DMS153 treated with DMSO at 0.1 percent for 48 hours (cell line): Measurements from ENCODE around the gene ADGRV1.
"Not testable (repeated sequence)": the region's sequence is repeated elsewhere in the genome, so short reads cannot be mapped to it uniquely, and the experiment has no call there.

Source experiments
- DNase-seq: peaks from one replicate; lab custom pipeline; 2025; ENCODE audit not compliant: unreplicated experiment; lab: John Stamatoyannopoulos, UW

The ADGRV1 gene

DNA sequence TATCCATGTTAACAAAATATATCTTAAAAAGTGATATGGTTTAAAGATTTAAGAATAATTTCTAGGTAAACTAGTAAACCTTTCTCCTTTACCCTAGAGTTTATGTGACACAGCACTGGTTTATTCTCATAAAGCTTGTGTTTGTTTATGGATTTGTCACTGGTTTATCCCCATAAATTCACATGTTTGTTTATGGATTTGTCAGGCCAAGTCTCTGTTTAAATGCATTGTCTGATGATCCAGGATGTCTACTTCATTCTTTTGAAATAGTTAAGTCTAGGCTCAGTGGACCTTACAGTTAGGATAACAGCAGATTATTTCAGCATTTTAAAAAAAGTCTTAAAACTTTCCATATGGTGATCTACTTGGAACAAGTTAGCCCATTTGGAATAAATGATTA, 490.5 kb downstream of the ADGRV1 start:
- DNase-seq: no peak

DNA sequence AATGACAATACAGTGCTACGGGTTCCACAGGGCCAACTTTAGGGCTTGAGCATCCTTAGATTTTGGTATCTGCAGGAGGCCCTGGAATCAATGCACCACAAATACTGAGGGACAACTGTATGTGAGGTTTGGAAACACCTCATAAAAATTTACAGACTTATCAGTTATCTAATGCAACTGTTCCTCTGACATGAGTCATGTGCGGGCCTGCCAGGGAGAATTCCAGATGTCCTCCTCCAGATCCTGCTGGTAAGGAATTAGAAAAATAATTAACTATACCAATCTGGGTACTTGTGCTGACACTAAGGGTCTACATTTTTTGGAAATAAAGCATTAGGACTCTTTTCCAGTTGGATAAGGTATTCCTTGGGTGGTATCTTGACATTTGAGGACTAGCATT, 491.2 kb downstream of the ADGRV1 start:
- no peak for DNase-seq

- not testable (repeated sequence) for DNase-seq
These were observed 493.8 kb downstream of the ADGRV1 start for GRCh38 chr5:91052411-91052810.

- no peak for DNase-seq
These were observed 494.6 kb downstream of the ADGRV1 start for GRCh38 chr5:91052977-91053740.

DNA sequence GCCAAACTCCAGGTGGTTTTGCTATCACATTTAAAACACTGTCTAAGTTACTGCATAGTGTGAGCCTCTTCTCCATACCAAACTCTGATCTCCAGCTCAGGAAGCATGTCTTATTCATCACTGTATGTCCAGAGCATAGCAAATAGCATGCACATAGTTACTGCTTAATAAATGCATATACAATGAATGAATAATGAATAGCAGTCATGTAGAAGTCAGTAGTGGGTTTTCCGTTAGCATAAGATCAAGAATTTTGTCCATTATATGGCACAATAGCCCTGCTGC, 495.1 kb downstream of the ADGRV1 start:
- DNase-seq: no peak

DNA sequence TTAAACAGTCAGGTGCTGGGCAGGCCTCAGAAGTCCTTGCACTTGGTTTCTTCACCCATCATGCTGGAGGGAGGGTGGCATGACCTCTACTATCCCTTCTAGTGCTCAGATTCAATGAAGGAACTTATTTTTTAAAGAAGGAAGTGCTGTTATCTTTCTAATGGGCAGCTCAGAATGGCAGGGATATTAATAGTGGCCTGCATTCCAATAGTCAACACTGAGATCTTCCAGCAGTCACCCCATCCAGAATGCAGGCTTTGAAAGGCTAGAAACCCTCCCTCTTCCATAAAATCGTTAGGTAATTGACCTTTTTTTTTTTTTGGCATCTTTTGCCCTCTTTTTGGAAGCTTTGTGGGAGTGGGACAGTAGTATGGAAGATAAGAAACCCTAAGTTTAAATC, 499.6 kb downstream of the ADGRV1 start:
- no peak for DNase-seq

DNA sequence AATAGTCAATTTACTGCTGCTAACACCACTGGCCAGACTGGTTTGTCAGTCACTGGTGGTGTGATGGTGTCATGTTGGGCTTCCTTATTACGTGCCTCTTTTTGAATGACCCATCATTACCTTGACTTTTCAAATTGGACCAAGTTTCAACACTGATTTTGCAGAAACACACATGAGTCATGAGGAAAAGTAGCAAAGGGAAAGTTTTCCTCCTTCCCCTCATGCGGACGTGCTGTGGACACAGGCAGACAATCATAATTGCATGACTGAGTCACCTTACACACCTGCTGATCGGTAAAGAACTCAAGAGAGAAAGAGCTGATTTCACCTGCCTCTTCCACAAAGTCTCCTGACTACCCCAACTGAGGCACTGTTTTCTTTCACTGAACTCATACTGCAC, 500.0 kb downstream of the ADGRV1 start:
- DNase-seq: no peak

- no peak for DNase-seq
These were observed 500.8 kb downstream of the ADGRV1 start for GRCh38 chr5:91059409-91059808.

- no peak for DNase-seq
These were observed 502.5 kb downstream of the ADGRV1 start for GRCh38 chr5:91061094-91061493.

DNA sequence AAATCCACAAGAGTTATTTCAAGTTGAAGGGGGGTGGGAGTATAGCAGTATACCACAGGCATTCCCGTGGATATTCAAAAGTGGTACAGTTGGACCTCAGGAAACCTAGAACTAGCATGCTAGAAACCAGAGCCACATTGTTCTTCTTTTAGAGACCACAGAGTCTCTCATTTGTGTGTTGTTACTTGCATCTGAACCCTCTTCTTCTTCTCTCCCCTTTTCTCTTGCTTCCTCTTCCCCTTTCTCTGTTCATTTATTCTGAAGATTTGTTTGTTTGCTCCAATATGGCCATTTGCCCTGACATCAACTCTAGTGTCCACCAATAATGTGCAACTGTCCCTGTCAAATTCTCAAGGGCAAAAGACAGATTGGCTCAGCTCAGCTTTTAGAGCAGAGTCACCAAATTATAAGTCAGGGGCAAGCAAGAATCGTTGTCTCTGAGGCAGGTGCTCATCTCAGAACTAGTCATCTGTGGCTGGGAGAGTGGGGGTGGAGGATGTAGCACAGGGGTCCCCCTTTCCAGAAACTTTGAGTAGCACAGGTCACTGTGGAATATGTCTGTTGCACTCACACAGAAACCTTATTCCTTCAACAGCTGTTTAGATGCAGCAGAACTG, 503.5 kb downstream of the ADGRV1 start:
- no peak for DNase-seq

- DNase-seq: not testable (repeated sequence)
These were observed 504.6 kb downstream of the ADGRV1 start for GRCh38 chr5:91063098-91063690.

DNA sequence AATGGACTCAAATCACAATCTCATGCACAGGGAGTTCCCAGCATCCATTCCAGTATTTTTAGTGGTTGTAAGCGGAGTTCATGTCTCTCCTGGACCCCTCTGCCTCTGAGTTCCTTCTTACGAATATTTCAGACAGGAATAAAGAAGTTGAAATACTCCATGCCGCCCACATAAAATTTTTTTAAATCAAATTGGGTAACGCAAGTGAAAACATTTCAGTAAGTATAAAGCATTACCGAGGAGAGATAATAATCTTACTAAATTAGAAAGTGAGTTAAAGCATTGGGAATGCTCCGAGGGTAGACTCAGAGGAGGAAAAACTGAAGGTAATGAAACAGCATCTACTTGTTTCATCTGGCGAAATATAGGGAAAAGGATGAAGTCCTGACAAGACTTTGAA, 506.9 kb downstream of the ADGRV1 start:
- no peak for DNase-seq

- DNase-seq: no peak
These were observed 510.8 kb downstream of the ADGRV1 start for GRCh38 chr5:91069364-91069763.

DNA sequence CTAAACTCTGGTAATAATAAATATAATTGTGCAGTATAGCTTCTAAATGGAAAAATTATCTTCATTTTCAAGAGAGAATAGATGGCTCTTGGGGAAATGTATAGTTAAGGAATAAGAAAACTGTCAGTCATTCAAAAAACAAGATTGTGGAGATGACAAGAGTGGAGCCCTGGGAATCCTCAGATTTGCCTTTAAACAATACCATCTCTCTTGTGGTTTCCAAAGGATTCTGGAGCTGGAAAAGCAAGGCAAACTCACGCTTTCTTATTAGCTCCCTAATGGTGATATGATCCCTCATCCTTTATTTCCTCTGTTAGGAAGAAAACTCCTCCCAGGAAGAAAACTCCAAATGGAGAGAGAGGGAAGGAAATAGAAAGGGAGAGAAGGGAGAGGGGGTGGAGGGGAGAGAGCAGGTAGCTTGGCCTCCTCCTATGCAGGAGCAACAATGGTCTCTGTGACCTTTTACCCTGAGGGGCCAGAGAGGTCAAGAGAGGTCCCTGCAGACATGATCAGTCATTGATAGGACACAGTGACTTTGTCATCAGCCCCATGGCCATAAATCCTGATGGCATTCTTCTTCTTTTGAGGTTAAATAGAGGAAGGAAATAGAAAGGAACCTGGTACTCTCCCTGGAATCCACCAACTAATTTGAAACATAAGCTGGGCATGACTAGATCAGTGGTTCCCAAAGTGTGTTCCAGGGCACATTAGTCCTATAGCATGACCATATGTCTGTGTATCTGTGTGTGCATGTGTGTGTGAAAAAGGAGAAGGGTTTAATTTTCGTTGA, 512.4 kb downstream of the ADGRV1 start:
- DNase-seq: no peak

- DNase-seq: no peak
These were observed 514.3 kb downstream of the ADGRV1 start for GRCh38 chr5:91072881-91073280.

DNA sequence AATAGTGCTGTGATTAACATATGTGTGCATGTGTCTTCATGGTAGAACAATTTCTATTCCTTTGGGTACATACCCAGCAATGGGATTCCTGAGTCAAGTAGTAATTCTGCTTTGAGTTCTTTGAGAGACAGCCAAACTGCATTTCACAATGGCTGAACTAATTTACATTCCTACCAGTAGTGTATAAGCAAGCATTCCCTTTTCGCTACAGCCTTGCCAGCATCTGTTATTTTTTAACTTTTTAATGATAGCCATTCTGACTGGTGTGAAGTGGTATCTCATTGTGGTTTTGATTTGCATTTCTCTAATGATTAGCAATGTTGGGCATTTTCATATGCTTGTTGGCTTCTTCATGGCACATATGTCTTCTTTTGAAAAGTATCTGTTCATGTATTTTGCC, 516.0 kb downstream of the ADGRV1 start:
- DNase-seq: no peak

GRCh38 chr5:91076138-91076537, 517.5 kb downstream of the ADGRV1 start:
- DNase-seq: no peak

DNA sequence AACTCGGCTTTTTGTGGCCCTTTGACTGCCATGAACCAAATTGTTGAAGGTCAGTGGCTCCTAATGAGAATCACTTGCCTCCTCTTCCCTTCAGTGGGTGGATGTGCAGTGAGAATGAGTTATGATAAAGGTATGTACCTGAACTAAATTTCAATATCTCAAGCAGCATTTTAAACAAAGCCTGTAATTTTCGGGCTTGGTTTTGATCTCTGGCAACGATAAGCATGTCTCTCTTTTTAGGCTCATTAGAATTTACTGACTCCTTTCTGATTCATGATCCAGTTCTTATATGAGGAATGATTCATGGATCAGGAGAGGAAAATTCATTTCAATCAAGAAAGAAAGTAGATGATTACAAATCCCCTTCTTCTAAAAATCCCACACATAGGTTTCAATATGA, 519.0 kb downstream of the ADGRV1 start:
- DNase-seq: no peak

DNA sequence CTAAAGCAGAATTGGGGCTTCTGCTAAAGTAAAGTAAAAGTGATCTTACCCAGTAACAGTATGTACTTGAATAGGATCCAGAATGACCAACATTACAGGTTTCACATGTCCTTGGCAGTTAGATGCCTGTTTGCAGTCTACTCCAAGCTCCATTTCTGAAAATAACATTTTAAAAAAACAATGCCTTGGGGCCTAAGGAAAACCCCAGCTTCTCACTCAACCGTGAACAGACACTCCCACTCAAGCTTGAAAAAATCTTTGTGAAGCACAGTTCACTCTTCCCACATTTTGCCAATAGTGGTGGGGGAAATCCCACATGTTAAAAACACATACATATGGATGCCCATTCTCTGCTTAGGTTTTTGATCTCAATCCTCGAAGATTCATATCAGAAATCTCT, 520.4 kb downstream of the ADGRV1 start:
- DNase-seq: no peak

GRCh38 chr5:91089758-91090157, 531.2 kb downstream of the ADGRV1 start:
- no peak for DNase-seq

DNA sequence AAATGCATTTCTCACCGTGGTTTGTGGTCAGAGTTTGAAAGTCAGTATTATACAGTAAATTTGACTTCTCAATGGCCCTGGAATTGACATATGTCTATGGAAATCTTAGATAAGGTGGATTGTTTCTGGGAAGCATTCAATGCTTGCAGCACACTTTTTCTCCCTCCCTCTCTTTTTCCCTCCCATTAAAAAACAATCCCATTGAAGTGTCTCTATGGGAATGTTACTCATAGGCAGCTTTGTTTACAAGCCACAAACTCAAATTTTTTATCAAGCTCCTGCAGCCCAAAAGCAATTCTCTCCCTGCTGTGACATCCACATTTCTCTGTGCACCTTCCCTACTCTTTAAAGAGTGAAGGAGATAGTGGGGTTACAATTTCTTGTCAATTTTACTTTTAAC, 532.4 kb downstream of the ADGRV1 start:
- DNase-seq: no peak
